Neuronal stem cell (in vitro differentiated cells): Measurements from ENCODE around the gene PTPRB.

Experiments
- DNase-seq: peaks from one replicate; pipeline ENCODE4 v3.0.0-alpha.2; 2013; ENCODE audit warnings: low spot score
- H2AFZ ChIP-seq: one replicate; pipeline ENCODE4 v1.6.1; 2013; ENCODE audit warnings: mild to moderate bottlenecking, low read length, inconsistent platforms
- H2AK5ac ChIP-seq: 2 replicates; pipeline ENCODE4 v1.6.1; 2013; ENCODE audit warnings: low read depth, mild to moderate bottlenecking, inconsistent platforms, low read length, moderate library complexity, mixed read lengths
- H2BK120ac ChIP-seq: 2 replicates; pipeline ENCODE4 v1.6.1; 2013; ENCODE audit warnings: low read depth, mild to moderate bottlenecking, inconsistent platforms, low read length, moderate library complexity, mixed read lengths
- H2BK12ac ChIP-seq: one replicate; pipeline ENCODE4 v1.6.1; 2013; ENCODE audit warnings: low read length, inconsistent platforms
- H2BK15ac ChIP-seq: 2 replicates; pipeline ENCODE4 v1.6.1; 2013; ENCODE audit warnings: mild to moderate bottlenecking, low read length, inconsistent platforms, mixed read lengths
- H2BK5ac ChIP-seq: one replicate; pipeline ENCODE4 v1.6.1; 2013; ENCODE audit warnings: inconsistent platforms, mild to moderate bottlenecking, low read length, moderate library complexity
- H3K14ac ChIP-seq: one replicate; pipeline ENCODE4 v1.6.1; 2013; ENCODE audit warnings: low read length, inconsistent platforms
- H3K18ac ChIP-seq: 2 replicates; pipeline ENCODE4 v1.6.1; 2013; ENCODE audit warnings: low read length, inconsistent platforms
- H3K23ac ChIP-seq: 2 replicates; pipeline ENCODE4 v1.6.1; 2013; ENCODE audit warnings: low read depth, mild to moderate bottlenecking, mixed read lengths, low read length, inconsistent platforms; ENCODE audit not compliant: poor library complexity
- H3K27ac ChIP-seq: replicated peaks from 3 replicates; pipeline ENCODE4 v1.5.1; 2013; ENCODE audit warnings: low read length, inconsistent platforms
- H3K27me3 ChIP-seq, 3 experiments: 2 replicates each; pipeline ENCODE4 v1.6.1; 2013; ENCODE audit warnings: low read length in 3 of 3, mild to moderate bottlenecking in 2 of 3, inconsistent platforms in 1 of 3, low read depth in 1 of 3, mixed read lengths in 1 of 3, moderate library complexity in 1 of 3; ENCODE audit not compliant: control insufficient read depth in 3 of 3, insufficient read depth in 3 of 3
- H3K36me3 ChIP-seq, 2 donors: replicated peaks in 1 of 2; 2 replicates each; pipeline ENCODE4 v1.6.1; 2013; ENCODE audit warnings: low read length in 2 of 2; ENCODE audit not compliant: control insufficient read depth in 2 of 2, insufficient read depth in 2 of 2
- H3K4ac ChIP-seq: 2 replicates; pipeline ENCODE4 v1.6.1; 2013; ENCODE audit warnings: inconsistent platforms, mild to moderate bottlenecking, low read length, moderate library complexity
- H3K4me1 ChIP-seq, 2 donors: 1 replicate in 1 of 2; 2 replicates in 1 of 2; pipeline ENCODE4 v1.6.1; 2013; ENCODE audit warnings: low read length in 2 of 2, low read depth in 1 of 2; ENCODE audit not compliant: control insufficient read depth in 2 of 2, insufficient read depth in 1 of 2
- H3K4me2 ChIP-seq: one replicate; pipeline ENCODE4 v1.6.1; 2013; ENCODE audit warnings: mild to moderate bottlenecking, low read length, inconsistent platforms; ENCODE audit not compliant: insufficient read depth, poor library complexity, severe bottlenecking
- H3K4me3 ChIP-seq, 2 donors: 2 replicates each; pipeline ENCODE4 v1.5.1; 2013; ENCODE audit warnings: low read length in 2 of 2, mild to moderate bottlenecking in 2 of 2, inconsistent platforms in 1 of 2, moderate library complexity in 1 of 2
- H3K79me1 ChIP-seq: one replicate; pipeline ENCODE4 v1.6.1; 2013; ENCODE audit warnings: low read depth, mild to moderate bottlenecking, inconsistent platforms, low read length, moderate library complexity
- H3K9ac ChIP-seq: one replicate; pipeline ENCODE4 v1.6.1; 2013; ENCODE audit warnings: mild to moderate bottlenecking, low read depth, low read length, inconsistent platforms; ENCODE audit not compliant: poor library complexity
- H3K9me3 ChIP-seq, 2 donors: replicated peaks in 1 of 2; 2 replicates each; pipeline versions ENCODE3 to v1.6.1; 2013; ENCODE audit warnings: low read length in 2 of 2, mild to moderate bottlenecking in 2 of 2, inconsistent platforms in 1 of 2, low read depth in 1 of 2, mixed read lengths in 1 of 2, moderate library complexity in 1 of 2; ENCODE audit not compliant: control insufficient read depth in 2 of 2, insufficient read depth in 1 of 2
- H4K8ac ChIP-seq: one replicate; pipeline ENCODE4 v1.6.1; 2013; ENCODE audit warnings: low read depth, mild to moderate bottlenecking, inconsistent platforms, low read length, moderate library complexity
- H4K91ac ChIP-seq: one replicate; pipeline ENCODE4 v1.6.1; 2013; ENCODE audit warnings: low read length, low read depth, mild to moderate bottlenecking, inconsistent platforms; ENCODE audit not compliant: poor library complexity
- WGBS, 2 donors: extraction: QIAGEN DNeasy Blood & Tissue Kit; methylation state at CpG; one replicate each; pipeline ENCODE4 v1.1.7; 2013; ENCODE audit warnings: missing lambda C conversion rate in 2 of 2, mixed read lengths in 1 of 2; ENCODE audit not compliant: insufficient read length in 2 of 2, insufficient replicate concordance in 1 of 2; ENCODE audit errors: extremely low coverage in 2 of 2; 5-methylcytosine and 5-hydroxymethylcytosine counted together

The PTPRB gene

GRCh38 chr12:70561550-70561949 is 75.7 kb downstream of the PTPRB start:
- Histone ChIP-seq H3K4ac (no peak overlapping the region), H3K4me3 (no peak overlapping the region), H3K27ac (no peak overlapping the region), H4K91ac (no peak overlapping the region), H2BK120ac (no peak overlapping the region), H2BK15ac (no peak overlapping the region), H2AFZ (no peak overlapping the region), H3K18ac (no peak overlapping the region), H4K8ac (no peak overlapping the region), H3K4me2 (no peak overlapping the region), H3K36me3 (no peaks in the 10 kb centered on the region), H2BK12ac (no peak overlapping the region), H3K23ac (no peak overlapping the region), H3K27me3 (no peaks in the 10 kb centered on the region), H3K14ac (no peak overlapping the region), H2BK5ac (no peak overlapping the region), H3K4me1 (no peaks in the 10 kb centered on the region), H3K9me3 (no peaks in the 10 kb centered on the region), H3K9ac (no peak overlapping the region), H2AK5ac (no peak overlapping the region), H3K79me1 (no peaks in the 10 kb centered on the region)
- DNase-seq: no peak
- WGBS, 2 donors: no CpG with 5 or more reads among the region's 4 CpGs

DNA sequence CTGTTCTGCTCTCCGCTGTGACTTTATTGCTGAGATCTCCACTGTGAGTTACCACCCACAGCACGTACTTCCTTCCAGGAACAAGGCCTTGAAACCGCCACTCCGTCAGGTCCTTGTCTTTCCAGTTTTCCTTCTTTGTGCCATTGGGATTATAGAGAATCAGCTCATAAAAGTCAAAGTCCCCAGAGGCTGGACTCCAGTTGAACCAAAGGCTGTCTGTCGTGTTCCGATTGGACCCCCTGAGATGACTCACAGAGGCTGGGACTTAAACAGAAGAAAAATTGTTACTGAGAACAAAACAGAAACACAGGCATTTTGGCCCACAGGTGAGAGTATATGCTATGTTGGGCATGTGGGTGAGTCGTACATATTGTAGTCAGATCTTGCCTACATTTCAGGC is 76.6 kb downstream of the PTPRB start:
- no peak overlapping the region for H3K18ac ChIP-seq
- no peaks in the 10 kb centered on the region for H3K36me3 ChIP-seq
- no peak overlapping the region for H3K4me2 ChIP-seq
- no peak overlapping the region for H3K9ac ChIP-seq
- H3K27me3 ChIP-seq: no peaks in the 10 kb centered on the region
- no peak overlapping the region for H4K8ac ChIP-seq
- H3K4ac ChIP-seq: no peak overlapping the region
- WGBS, 2 donors: no CpG with 5 or more reads among the region's 7 CpGs
- no peak overlapping the region for H3K27ac ChIP-seq
- H2BK12ac ChIP-seq: no peak overlapping the region
- DNase-seq: no peak
- no peak overlapping the region for H2AK5ac ChIP-seq
- no peak overlapping the region for H3K23ac ChIP-seq
- H3K4me1 ChIP-seq: no peaks in the 10 kb centered on the region
- no peak overlapping the region for H4K91ac ChIP-seq
- no peak overlapping the region for H2BK5ac ChIP-seq
- no peak overlapping the region for H2BK120ac ChIP-seq
- no peak overlapping the region for H2AFZ ChIP-seq
- no peak overlapping the region for H2BK15ac ChIP-seq
- no peaks in the 10 kb centered on the region for H3K79me1 ChIP-seq
- H3K14ac ChIP-seq: no peak overlapping the region
- no peaks in the 10 kb centered on the region for H3K9me3 ChIP-seq
- no peak overlapping the region for H3K4me3 ChIP-seq

GRCh38 chr12:70559390-70559789 is 77.8 kb downstream of the PTPRB start:
- H2BK5ac ChIP-seq: no peak overlapping the region
- no peak overlapping the region for H2BK120ac ChIP-seq
- H3K79me1 ChIP-seq: no peaks in the 10 kb centered on the region
- H3K23ac ChIP-seq: no peak overlapping the region
- no peak overlapping the region for H3K4me2 ChIP-seq
- peaks cover 2 to 8% of the 10 kb centered on the region in 2 donors for H3K4me1 ChIP-seq
- H3K27ac ChIP-seq: no peak overlapping the region
- no peak overlapping the region for H2BK12ac ChIP-seq
- H3K18ac ChIP-seq: no peak overlapping the region
- H3K14ac ChIP-seq: no peak overlapping the region
- no peak for DNase-seq
- H2BK15ac ChIP-seq: no peak overlapping the region
- H3K4ac ChIP-seq: no peak overlapping the region
- H3K36me3 ChIP-seq: no peaks in the 10 kb centered on the region
- H2AFZ ChIP-seq: no peak overlapping the region
- no peak overlapping the region for H2AK5ac ChIP-seq
- no peak overlapping the region for H3K4me3 ChIP-seq
- no peak overlapping the region for H3K9ac ChIP-seq
- no peaks in the 10 kb centered on the region for H3K9me3 ChIP-seq
- WGBS, 2 donors: no CpG with 5 or more reads among the region's 5 CpGs
- H3K27me3 ChIP-seq: no peaks in the 10 kb centered on the region
- H4K8ac ChIP-seq: no peak overlapping the region
- H4K91ac ChIP-seq: no peak overlapping the region

- Histone ChIP-seq H3K9me3 (no peaks in the 10 kb centered on the region), H4K91ac (no peak overlapping the region), H2BK15ac (no peak overlapping the region), H3K27ac (no peak overlapping the region), H3K9ac (no peak overlapping the region), H3K18ac (no peak overlapping the region), H3K27me3 (no peaks in the 10 kb centered on the region), H3K14ac (no peak overlapping the region), H3K4me2 (no peak overlapping the region), H3K4ac (no peak overlapping the region), H2BK120ac (no peak overlapping the region), H4K8ac (no peak overlapping the region), H2BK12ac (no peak overlapping the region), H2AFZ (peak overlapping the region; percentile 15), H3K36me3 (no peaks in the 10 kb centered on the region), H2BK5ac (no peak overlapping the region), H3K23ac (no peak overlapping the region), H2AK5ac (no peak overlapping the region), H3K4me3 (no peak overlapping the region), H3K79me1 (no peaks in the 10 kb centered on the region), H3K4me1 (peaks cover 2 to 8% of the 10 kb centered on the region in 2 donors)
- no peak for DNase-seq
- no CpG with 5 or more reads among the region's 4 CpGs for WGBS, 2 donors
These were observed 79.5 kb downstream of the PTPRB start for GRCh38 chr12:70557583-70558191.
